Activated CD8-positive, alpha-beta T cell treated with anti-CD3 and anti-CD28 coated beads for 36 hours (primary cell): ENCODE results near the gene GIMAP7. TPM values are rescaled to one million over a fixed set of nuclear protein-coding genes. Genes with fewer than 3 reads are reported as not detected.

Experiments
- ATAC-seq: fragments of 200-7000 bp; cut with Tn5 transposase; one replicate; pipeline ENCODE4 v1.10.0; 2021; ENCODE audit warnings: mild to moderate bottlenecking, moderate library complexity
- CTCF ChIA-PET: fragments of 350-600 bp; sonication (Branson Sonifier 250); formaldehyde crosslinking; loops from one replicate; lab custom pipeline; 2021; ENCODE audit warnings: antibody characterized with exemption; lab: Charles Lee
- POLR2A ChIA-PET: fragments of 350-600 bp; sonication (Branson Sonifier 250); formaldehyde crosslinking; loops from one replicate; lab custom pipeline; 2021; ENCODE audit warnings: antibody characterized with exemption; lab: Charles Lee
- DNase-seq: peaks from one replicate; pipeline ENCODE4 v3.0.0-alpha.2; 2020
- H3K27ac Mint-ChIP-seq: one replicate; pipeline ENCODE4 v1.8.0; 2021; ENCODE audit warnings: mild to moderate bottlenecking, mixed read lengths
- H3K27me3 Mint-ChIP-seq: one replicate; pipeline ENCODE4 v1.8.0; 2021; ENCODE audit warnings: mixed read lengths
- H3K36me3 Mint-ChIP-seq: one replicate; pipeline ENCODE4 v1.8.0; 2021; ENCODE audit warnings: low read depth, mixed read lengths
- H3K4me1 Mint-ChIP-seq: one replicate; pipeline ENCODE4 v1.8.0; 2021; ENCODE audit warnings: low read depth, mixed read lengths
- H3K4me3 Mint-ChIP-seq: one replicate; pipeline ENCODE4 v1.8.0; 2021; ENCODE audit warnings: mild to moderate bottlenecking, moderate library complexity, mixed read lengths
- H3K9me3 Mint-ChIP-seq: one replicate; pipeline ENCODE4 v1.8.0; 2021; ENCODE audit warnings: mixed read lengths
- intact Hi-C: fragments of 100-400 bp; cut with micrococcal nuclease; formaldehyde crosslinking; loops from one replicate; pipeline ENCODE4 v1.10.0; 2022
- total RNA-seq, 2 experiments: library from RNA; stranded (reverse); gene quantifications; one replicate each; pipeline ENCODE4 v1.2.3, GENCODE V29; 2021
- TF ChIP-seq, protein P1 (sequence below): fragments of 200-600 bp; IDR thresholded peaks from one replicate; pipeline ENCODE4 v1.8.0; 2022; ENCODE audit warnings: antibody characterized with exemption, mild to moderate bottlenecking

Gene GIMAP7
- total RNA-seq: 10 to 100 TPM; 29.0 to 29.5 TPM

DNA sequence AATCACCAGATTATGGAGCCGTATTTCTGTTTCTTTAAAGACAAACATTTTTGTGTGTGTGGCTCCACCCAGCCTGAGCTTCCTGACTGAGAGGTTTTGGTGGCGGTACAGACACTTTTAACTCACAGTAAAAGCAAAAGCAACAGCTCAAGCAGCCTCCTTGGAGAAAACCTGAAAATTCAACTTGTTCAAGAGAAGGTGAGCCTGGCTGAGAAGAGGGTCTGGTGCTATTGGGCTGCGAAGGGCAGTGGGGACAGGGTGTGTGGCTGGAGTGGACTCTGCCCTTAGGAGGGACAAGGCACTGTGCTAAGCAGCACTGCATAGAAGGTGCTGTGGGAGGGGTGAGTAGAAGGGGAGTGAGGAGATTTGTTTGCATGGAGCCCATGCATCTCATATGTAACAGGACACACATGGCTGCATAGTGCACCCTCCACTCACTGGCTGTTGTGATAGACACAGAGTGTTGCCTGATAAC, at the start of gene GIMAP7:
TSS of gene GIMAP7 (plus strand) at position 125 of the 475 bp plus-strand sequence. CDS start 5,103 bp downstream, outside the sequence.
- Mint-ChIP-seq H3K4me3 (peak within 1 kb of the TSS; percentile 98), H3K36me3 (peaks cover 18% of the 10 kb centered on the region), H3K9me3 (peaks cover 12% of the 10 kb centered on the region), H3K27ac (peak within 1 kb of the TSS; percentile 99), H3K27me3 (no peaks in the 10 kb centered on the region), H3K4me1 (peaks cover 46% of the 10 kb centered on the region)
- DNase-seq (peak; percentile 72), ATAC-seq (peak; percentile 80)
- intact Hi-C loops: loop anchor here (2.0 to 5.0 kb wide), 6 partner anchors 37 to 240 kb away; partner anchors contain the start of genes GIMAP4 and GIMAP5
- ChIA-PET CTCF (interaction anchor here (0.5 to 3.8 kb wide), 16 partner anchors 9 to 504 kb away, joined by 3 to 39 read pairs (median 4); partner anchors contain the start of genes GIMAP1, GIMAP2 and GIMAP8), POLR2A (interaction anchor here (0.8 to 9.2 kb wide), 21 partner anchors 11 to 230 kb away, joined by 3 to 157 read pairs (median 5); partner anchors contain the start of genes GIMAP1, GIMAP5 and GIMAP8)
- TF ChIP-seq, protein P1, sequence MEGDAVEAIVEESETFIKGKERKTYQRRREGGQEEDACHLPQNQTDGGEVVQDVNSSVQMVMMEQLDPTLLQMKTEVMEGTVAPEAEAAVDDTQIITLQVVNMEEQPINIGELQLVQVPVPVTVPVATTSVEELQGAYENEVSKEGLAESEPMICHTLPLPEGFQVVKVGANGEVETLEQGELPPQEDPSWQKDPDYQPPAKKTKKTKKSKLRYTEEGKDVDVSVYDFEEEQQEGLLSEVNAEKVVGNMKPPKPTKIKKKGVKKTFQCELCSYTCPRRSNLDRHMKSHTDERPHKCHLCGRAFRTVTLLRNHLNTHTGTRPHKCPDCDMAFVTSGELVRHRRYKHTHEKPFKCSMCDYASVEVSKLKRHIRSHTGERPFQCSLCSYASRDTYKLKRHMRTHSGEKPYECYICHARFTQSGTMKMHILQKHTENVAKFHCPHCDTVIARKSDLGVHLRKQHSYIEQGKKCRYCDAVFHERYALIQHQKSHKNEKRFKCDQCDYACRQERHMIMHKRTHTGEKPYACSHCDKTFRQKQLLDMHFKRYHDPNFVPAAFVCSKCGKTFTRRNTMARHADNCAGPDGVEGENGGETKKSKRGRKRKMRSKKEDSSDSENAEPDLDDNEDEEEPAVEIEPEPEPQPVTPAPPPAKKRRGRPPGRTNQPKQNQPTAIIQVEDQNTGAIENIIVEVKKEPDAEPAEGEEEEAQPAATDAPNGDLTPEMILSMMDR: no peak

DNA sequence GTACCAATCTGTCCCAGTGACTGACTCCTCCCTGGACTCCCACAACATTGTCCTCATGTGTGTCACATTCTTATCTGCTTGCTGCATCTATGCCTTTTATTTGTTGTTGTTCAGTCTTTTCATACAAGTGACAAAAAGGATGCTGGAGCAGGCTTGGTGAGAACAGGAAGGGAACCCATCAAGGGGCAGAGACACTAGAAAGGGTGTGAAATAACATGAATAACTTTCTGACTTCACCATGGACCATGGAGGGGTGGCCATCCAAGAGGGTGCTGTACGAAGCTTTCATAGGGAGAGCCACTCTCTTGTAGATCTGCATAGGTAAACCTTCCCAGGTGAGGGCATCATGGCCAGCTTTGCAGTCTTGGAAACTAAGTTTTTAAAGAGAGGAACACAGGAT, 49.7 kb upstream of the GIMAP7 start:
- ATAC-seq (no peak), DNase-seq (no peak)
- ChIA-PET CTCF (interaction anchor here (1.0 to 1.4 kb wide), 3 partner anchors 15 to 17 kb away, joined by 3 to 4 read pairs (median 3); no protein-coding TSS in a partner anchor), POLR2A (interaction anchor here (0.7 to 2.1 kb wide), 7 partner anchors 9 to 265 kb away, joined by 3 to 10 read pairs (median 3); no protein-coding TSS in a partner anchor)
- Mint-ChIP-seq H3K9me3 (peaks cover 29% of the 10 kb centered on the region), H3K36me3 (peaks cover 59% of the 10 kb centered on the region), H3K4me1 (peaks cover 68% of the 10 kb centered on the region), H3K27ac (peak overlapping the region; percentile 64), H3K4me3 (no peak overlapping the region), H3K27me3 (no peaks in the 10 kb centered on the region)
- TF ChIP-seq, protein P1: no peak
- intact Hi-C loops: no loop called here

DNA sequence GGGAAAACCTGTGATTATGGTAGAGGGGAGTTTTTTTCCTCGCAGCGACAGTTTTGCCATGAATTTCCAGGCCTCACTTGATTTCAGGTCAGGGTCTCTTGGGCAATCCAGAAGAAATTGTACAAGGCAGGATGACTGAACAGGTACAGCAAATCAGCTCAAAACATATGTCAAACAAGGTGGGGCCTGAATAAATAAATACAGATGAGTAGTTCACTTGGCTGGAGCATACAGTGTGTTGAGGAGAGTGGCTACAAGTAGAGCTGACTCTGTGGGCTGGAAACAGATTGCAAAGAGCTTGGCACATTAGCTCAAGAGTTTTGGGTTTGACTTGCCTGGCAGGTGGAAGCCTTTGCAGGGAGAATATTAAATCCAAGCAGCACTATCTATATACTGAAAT, 49.3 kb upstream of the GIMAP7 start:
- Mint-ChIP-seq H3K4me3 (no peak overlapping the region), H3K36me3 (peaks cover 55% of the 10 kb centered on the region), H3K9me3 (peaks cover 25% of the 10 kb centered on the region), H3K4me1 (peaks cover 67% of the 10 kb centered on the region), H3K27ac (peak overlapping the region; percentile 64), H3K27me3 (no peaks in the 10 kb centered on the region)
- no peak for ATAC-seq
- DNase-seq: no peak
- ChIA-PET POLR2A (interaction anchor here (0.8 to 2.1 kb wide), 5 partner anchors 9 to 265 kb away, joined by 3 to 10 read pairs (median 4); no protein-coding TSS in a partner anchor), CTCF (interaction anchor here (0.7 to 1.4 kb wide), 4 partner anchors 14 to 50 kb away, joined by 3 to 4 read pairs (median 3); partner anchors contain the start of gene GIMAP7)
- intact Hi-C loops: no loop called here
- TF ChIP-seq, protein P1: no peak

DNA sequence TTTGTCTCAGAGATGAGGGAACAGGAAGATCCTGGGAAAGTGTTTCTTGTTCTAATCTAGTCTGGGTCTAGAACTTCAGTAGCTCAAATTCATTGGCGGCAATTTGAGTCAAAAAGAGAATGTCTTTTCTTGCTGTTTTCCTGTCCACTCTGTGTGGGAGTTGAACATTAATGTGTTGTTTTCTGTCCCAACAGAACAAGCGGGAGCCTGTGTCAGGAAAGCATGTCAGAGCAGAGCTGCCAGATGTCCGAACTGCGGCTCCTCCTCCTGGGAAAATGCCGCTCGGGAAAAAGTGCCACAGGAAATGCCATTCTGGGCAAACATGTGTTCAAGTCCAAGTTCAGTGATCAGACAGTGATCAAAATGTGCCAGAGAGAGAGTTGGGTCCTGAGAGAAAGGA, 48.2 kb upstream of the GIMAP7 start:
- Mint-ChIP-seq H3K4me1 (peaks cover 68% of the 10 kb centered on the region), H3K36me3 (peaks cover 52% of the 10 kb centered on the region), H3K4me3 (no peak overlapping the region), H3K27me3 (no peaks in the 10 kb centered on the region), H3K9me3 (peaks cover 19% of the 10 kb centered on the region), H3K27ac (no peak overlapping the region)
- CTCF ChIA-PET: interaction anchor here (1.2 to 1.5 kb wide), 4 partner anchors 9 to 275 kb away, joined by 3 to 6 read pairs (median 3); no protein-coding TSS in a partner anchor
- DNase-seq (no peak), ATAC-seq (no peak)
- intact Hi-C loops: no loop called here
- TF ChIP-seq, protein P1: no peak
- POLR2A ChIA-PET: interaction anchor here (0.7 to 2.1 kb wide), 3 partner anchors 10 to 15 kb away, joined by 3 to 10 read pairs (median 3); no protein-coding TSS in a partner anchor
